Naive B cell (primary cell): ENCODE measurements around the gene PDIA6. TPM values are rescaled to one million over a fixed set of nuclear protein-coding genes. Genes with fewer than 3 reads are reported as not detected.

Source experiments
- ATAC-seq, 2 donors: fragments of 150-1000 bp; cut with Tn5 transposase; 2 replicates each; pipeline ENCODE4 v1.10.0; 2021; ENCODE audit warnings: low read depth in 2 of 2, mild to moderate bottlenecking in 2 of 2, moderate library complexity in 2 of 2
- DNase-seq: peaks from one replicate; pipeline ENCODE4 v3.0.0; 2022
- H3K27ac Mint-ChIP-seq, 6 donors: one replicate each; pipeline ENCODE4 v1.8.0; 2020 to 2022; ENCODE audit warnings: mild to moderate bottlenecking in 6 of 6, mixed read lengths in 6 of 6, moderate library complexity in 5 of 6, inconsistent platforms in 2 of 6
- H3K27me3 Mint-ChIP-seq, 3 donors: one replicate each; pipeline ENCODE4 v1.8.0; 2021 to 2022; ENCODE audit warnings: mixed read lengths in 3 of 3, mild to moderate bottlenecking in 1 of 3
- H3K36me3 Mint-ChIP-seq, 2 donors: one replicate each; pipeline ENCODE4 v1.8.0; 2020 to 2022; ENCODE audit warnings: mixed read lengths in 2 of 2, inconsistent platforms in 1 of 2, mild to moderate bottlenecking in 1 of 2
- H3K4me1 Mint-ChIP-seq, 3 donors: one replicate each; pipeline ENCODE4 v1.8.0; 2020 to 2022; ENCODE audit warnings: mixed read lengths in 3 of 3, inconsistent platforms in 1 of 3, mild to moderate bottlenecking in 1 of 3, moderate library complexity in 1 of 3
- H3K4me3 Mint-ChIP-seq, 8 donors: one replicate each; pipeline ENCODE4 v1.8.0; 2020 to 2022; ENCODE audit warnings: mild to moderate bottlenecking in 8 of 8, mixed read lengths in 8 of 8, moderate library complexity in 8 of 8, inconsistent platforms in 2 of 8
- H3K9me3 Mint-ChIP-seq, 7 donors: one replicate each; pipeline ENCODE4 v1.8.0; 2020 to 2022; ENCODE audit warnings: mixed read lengths in 7 of 7, mild to moderate bottlenecking in 5 of 7, inconsistent platforms in 2 of 7, moderate library complexity in 1 of 7
- polyA plus RNA-seq, 6 donors: library from polyadenylated mRNA; unstranded; fragments of 300-500 nt; fragmentation: Illumina TruSeq; gene quantifications; one replicate each; pipeline ENCODE4 v1.2.3, GENCODE V29; 2021; ENCODE audit warnings: low read depth in 6 of 6

PDIA6 gene
- polyA plus RNA-seq, 6 donors from 2014 or later, result 117 to 178 (median 138) TPM

DNA sequence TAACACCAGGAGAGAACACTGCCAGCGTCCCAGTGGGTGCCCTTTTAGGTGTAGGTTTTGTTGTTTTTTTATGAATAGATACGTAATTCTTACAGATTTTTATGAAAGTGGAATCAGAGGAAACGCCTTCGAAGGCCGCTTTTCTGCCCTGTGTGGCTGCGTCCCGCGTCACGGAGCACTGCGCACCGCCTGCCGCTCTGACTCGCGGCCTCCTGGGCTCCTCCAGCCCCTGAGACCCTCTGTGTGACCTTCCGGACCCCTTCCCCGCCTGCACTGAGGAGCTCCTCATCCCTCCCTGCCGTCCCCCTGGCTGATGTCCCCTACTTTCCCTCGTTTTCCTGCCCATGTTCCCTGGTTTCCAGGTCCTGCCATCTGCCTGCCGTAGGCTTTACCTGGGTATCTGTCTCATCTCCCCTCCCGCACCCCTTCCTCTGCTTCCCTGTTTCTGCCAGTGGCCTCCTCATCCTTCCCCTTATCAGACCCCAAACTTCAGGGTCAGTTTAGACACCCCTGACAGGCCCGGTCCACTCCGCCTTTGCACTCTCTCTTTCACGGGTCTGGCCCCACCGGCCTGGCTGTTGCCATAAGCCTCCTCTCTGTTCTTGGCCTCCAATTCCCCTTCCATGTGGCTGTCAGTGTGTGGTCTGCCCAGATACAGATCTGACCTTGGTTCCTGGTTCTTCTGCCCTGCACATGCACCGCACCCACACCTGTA lies 32.7 kb downstream of the PDIA6 start:
- DNase-seq (no peak), ATAC-seq (no peak)
- H3K4me3 Mint-ChIP-seq, result peak overlapping the region in 1 of 8 donors; percentile 5
- H3K27me3 Mint-ChIP-seq, result no peaks in the 10 kb centered on the region
- peaks cover 9% of the 10 kb centered on the region in 2 donors for H3K36me3 Mint-ChIP-seq
- peaks cover 0 to 5% (median 0%) of the 10 kb centered on the region in 3 donors for H3K4me1 Mint-ChIP-seq
- H3K27ac Mint-ChIP-seq, result peak overlapping the region in 2 of 6 donors; percentile 21 to 46
- H3K9me3 Mint-ChIP-seq, result no peaks in the 10 kb centered on the region

DNA sequence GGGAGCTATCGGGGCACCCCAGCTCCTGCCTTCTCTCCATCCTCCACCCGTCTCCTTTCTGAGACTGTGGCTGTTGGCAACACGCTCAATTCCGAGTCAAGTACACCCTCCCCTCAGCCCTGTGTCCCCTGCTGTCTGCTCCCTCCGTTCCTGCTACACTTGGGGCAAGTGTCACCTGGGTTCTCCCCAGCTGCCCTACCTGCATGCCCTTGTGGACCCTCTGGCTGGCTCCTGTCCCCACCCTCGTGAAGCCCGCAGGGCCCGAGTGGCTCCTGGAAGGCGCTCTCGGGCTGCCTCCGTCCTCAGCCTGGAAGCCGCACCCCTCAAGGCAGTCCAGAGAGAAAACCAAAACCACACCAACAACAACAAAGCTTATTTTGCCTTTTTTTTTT lies 33.9 kb downstream of the PDIA6 start:
- Mint-ChIP-seq H3K4me3 (no peak overlapping the region), H3K27ac (peak overlapping the region in 2 of 6 donors; percentile 52 to 66), H3K4me1 (peaks cover 0 to 5% (median 0%) of the 10 kb centered on the region in 3 donors), H3K27me3 (no peaks in the 10 kb centered on the region), H3K9me3 (no peaks in the 10 kb centered on the region), H3K36me3 (peaks cover 4 to 9% of the 10 kb centered on the region in 2 donors)
- DNase-seq, result no peak
- ATAC-seq, result no peak

DNA sequence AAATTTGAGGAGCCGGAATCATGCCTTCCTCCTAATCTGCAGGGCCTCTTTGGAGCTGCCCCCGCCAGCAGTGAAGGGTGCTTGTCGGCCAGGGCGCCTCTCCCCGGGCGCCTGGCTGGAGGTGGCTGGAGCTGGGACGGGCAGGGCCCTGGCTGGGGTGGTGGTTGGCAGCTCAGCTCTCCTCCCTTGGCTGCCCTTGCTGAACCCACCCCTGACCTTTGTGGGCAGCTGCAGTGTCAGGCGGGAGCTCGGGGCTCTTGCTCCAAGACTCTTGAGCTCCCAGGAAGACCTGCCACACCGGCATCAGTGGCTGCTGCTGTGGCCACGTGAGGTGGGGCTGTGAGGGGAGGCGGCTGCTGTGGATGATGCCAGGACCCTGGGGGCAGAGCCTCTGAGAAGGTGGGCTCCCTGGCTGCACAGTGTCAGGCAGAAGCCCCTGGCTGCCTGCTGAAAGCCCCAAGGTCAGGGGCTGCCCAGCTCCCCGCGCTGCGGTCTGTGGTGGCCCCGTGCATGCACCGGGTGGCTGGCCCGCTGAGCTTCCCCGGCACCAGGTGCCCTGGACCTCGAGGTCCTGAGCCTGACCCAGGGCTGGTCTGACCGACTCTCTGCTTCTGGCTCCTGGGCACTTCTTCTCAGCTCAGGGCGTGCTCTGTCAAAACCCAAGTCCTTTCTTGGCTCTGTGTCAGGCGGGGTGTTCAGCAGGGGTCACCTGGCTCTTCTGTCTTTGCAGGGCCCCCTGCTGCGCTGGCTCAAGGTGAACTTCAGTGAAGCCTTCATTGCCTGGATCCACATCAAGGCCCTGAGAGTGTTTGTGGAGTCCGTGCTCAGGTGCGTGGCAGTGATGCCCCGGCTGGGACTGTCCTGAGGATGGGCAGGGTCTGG lies 34.5 kb downstream of the PDIA6 start:
- ATAC-seq (no peak), DNase-seq (no peak)
- Mint-ChIP-seq H3K27me3 (no peaks in the 10 kb centered on the region), H3K27ac (peak overlapping the region in 2 of 6 donors; percentile 52 to 66), H3K4me1 (peaks cover 0 to 5% (median 0%) of the 10 kb centered on the region in 3 donors), H3K9me3 (no peaks in the 10 kb centered on the region), H3K4me3 (no peak overlapping the region), H3K36me3 (peaks cover 0 to 9% of the 10 kb centered on the region in 2 donors)

DNA sequence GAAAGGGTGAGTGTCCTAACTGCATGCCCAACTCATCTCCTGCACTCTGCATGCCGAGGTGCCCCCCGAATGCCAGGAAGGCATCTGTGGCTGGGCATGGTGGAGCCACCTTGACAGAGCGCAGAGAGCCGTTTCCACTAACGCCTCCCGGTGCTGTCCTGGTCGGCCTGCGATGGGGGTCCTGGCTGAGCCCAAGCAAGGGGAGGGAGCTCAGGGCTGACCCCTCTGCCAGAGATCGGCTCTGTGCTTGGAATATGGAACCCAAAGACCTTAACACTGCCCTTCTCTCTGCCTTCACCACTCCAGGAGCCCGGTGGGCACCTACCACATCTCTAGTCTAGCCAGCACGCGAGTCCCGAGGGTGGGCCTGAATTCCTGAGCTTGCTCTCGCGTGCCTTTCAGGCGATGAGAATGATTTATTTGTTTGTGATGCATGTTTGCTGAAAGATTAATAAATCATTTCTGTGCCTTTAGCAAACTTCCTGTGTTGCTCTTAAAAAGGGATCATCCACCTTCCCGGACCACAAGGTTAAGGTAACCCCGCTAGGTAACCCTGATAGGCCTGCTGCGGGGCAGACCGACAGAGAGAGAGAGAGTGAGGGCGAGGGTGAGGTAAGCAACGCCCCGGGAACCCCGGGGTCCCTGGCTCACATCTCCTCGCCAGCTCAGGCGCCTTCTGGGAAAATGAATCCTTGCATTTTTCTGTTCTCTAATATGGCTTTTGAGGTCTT lies 35.3 kb downstream of the PDIA6 start:
- Mint-ChIP-seq H3K9me3 (no peaks in the 10 kb centered on the region), H3K27ac (peak overlapping the region in 3 of 6 donors; percentile 19 to 93 (median 60)), H3K36me3 (peaks cover 0 to 9% of the 10 kb centered on the region in 2 donors), H3K4me3 (no peak overlapping the region), H3K4me1 (peaks cover 0 to 8% (median 0%) of the 10 kb centered on the region in 3 donors), H3K27me3 (no peaks in the 10 kb centered on the region)
- DNase-seq (no peak), ATAC-seq (no peak)

DNA sequence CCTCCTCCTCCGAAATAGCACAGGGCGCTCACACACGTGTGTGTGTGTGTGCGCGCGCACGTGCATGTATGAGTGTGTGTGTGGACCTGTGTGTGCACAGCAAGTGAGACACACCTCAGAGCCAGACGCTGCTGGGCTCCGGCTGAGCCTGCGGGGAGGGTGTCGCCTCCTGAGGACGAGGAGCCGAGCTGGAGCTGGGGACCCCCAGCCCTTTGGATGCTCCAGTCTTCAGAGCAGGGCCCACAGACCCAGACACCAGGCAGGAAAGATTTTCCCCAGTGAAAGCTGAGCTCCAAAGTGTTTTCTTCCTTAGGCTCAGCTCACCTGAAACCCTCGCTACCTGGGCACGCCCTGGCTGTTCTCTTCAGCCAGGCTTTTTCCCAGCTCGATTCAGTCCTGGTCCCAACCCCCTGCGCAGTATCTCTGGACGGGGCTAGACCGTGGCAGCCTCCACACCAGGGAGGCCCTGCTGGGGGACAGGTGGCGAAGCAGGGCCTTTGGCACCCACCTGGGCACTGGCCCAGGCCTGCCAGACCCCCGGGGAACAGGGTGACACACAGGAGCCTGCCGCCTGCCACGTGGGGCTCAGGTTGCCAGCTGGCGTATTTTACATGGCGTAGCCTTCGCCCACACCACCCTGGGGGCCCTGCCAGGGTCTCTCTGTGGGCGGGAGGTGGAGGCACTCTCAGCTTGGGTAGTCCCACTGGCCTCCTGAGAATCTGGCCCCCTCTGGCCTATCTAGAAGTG lies 36.2 kb downstream of the PDIA6 start:
- no peak overlapping the region for H3K27ac Mint-ChIP-seq
- H3K4me3 Mint-ChIP-seq, result no peak overlapping the region
- H3K9me3 Mint-ChIP-seq, result no peaks in the 10 kb centered on the region

DNA sequence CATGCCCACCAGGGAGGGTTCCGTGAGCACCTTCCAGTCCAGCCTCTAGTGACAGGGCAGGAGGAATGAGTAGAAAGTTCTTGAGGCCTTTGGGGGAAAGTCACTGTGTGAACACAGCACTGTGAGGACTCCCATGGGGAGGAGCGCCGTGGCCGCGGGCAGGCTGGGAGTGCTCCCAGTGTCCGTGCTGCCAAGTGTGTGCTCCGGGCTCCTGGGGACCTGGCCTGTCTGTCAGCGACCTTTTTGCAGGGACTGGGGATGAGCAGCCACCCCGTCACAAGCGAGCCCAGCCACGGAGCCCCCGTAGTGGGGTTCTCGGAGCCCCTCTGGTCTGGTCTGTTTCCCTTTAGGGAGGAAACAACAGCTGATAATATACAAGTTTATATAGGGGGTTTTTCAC lies 36.8 kb downstream of the PDIA6 start:
- H3K27me3 Mint-ChIP-seq, result no peaks in the 10 kb centered on the region
- H3K4me3 Mint-ChIP-seq, result no peak overlapping the region
- peaks cover 0 to 8% (median 0%) of the 10 kb centered on the region in 3 donors for H3K4me1 Mint-ChIP-seq
- no peak for DNase-seq
- no peaks in the 10 kb centered on the region for H3K9me3 Mint-ChIP-seq
- no peak for ATAC-seq
- H3K36me3 Mint-ChIP-seq, result peaks cover 0 to 9% of the 10 kb centered on the region in 2 donors
- no peak overlapping the region for H3K27ac Mint-ChIP-seq

More for the DNA sequence above, 36.2 kb downstream of the PDIA6 start:
- no peak for DNase-seq
- H3K4me1 Mint-ChIP-seq, result peaks cover 0 to 8% (median 0%) of the 10 kb centered on the region in 3 donors
- ATAC-seq, result no peak
- H3K27me3 Mint-ChIP-seq, result no peaks in the 10 kb centered on the region
- peaks cover 0 to 9% of the 10 kb centered on the region in 2 donors for H3K36me3 Mint-ChIP-seq

DNA sequence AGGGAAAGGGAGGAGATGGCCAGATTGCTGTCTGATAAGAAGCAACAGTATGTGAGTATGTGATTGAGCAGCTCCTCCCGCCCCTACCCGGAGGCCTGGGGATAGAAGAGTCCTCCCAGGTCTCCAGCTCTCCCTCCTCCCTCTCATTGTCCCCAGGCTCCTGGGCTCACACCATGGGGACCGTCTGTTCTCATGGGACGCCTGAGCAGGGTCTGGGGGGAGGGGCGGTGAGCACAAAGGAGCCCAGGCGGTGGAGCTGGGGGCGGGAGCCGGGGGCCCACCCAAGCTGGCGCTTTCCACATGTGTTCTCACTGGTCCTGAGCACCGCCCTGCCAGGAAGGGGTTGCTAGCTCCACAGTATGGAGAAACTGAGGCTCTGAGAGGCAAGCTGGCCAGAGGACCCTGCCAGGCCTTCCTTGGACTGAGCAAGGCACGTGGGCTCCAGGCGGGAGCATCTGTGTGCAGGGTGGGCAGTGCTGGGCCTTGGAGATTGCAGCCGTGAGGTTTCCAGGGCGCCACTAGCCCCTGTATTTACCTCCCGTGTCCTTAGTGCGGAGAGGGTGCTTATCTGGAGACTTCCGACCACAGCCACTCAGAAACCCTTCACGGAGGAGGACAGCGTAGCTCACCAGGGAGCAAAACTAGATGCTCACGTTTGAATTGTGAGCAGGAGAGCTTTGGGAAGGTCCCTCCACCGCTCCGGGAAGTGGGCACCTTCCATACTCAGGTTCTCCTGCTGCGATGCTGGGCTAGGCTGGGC lies 37.4 kb downstream of the PDIA6 start:
- no peaks in the 10 kb centered on the region for H3K27me3 Mint-ChIP-seq
- H3K4me3 Mint-ChIP-seq, result no peak overlapping the region
- H3K4me1 Mint-ChIP-seq, result peaks cover 0 to 6% (median 0%) of the 10 kb centered on the region in 3 donors
- H3K9me3 Mint-ChIP-seq, result no peaks in the 10 kb centered on the region
- H3K27ac Mint-ChIP-seq, result peak overlapping the region in 1 of 6 donors; percentile 78
- ATAC-seq (no peak), DNase-seq (no peak)
- H3K36me3 Mint-ChIP-seq, result peaks cover 0 to 5% of the 10 kb centered on the region in 2 donors

DNA sequence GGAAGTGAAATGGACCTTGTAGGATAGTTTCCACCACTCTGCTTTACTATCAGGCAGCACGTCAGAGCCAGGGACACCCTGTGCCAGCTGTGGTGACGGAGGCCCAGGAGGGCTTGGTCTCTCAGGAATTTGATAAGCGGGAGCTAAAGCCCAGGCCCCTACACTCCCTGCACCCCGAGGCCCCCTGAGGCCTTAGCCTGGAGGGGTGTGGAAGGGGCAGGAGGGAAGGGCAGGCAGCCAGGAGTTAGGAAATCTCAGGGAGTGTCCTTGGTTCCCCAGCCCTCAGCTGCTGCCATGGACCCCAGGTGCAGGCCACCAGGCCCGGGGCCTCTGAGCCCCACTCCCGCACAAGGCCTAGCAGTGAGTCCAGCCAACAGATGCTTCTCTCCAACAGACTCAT lies 38.2 kb downstream of the PDIA6 start:
- H3K4me1 Mint-ChIP-seq, result peaks cover 0 to 3% (median 0%) of the 10 kb centered on the region in 3 donors
- no peaks in the 10 kb centered on the region for H3K9me3 Mint-ChIP-seq
- no peak overlapping the region for H3K4me3 Mint-ChIP-seq
- DNase-seq, result no peak
- H3K27ac Mint-ChIP-seq, result peak overlapping the region in 3 of 6 donors; percentile 28 to 78 (median 78)
- H3K27me3 Mint-ChIP-seq, result no peaks in the 10 kb centered on the region
- H3K36me3 Mint-ChIP-seq, result no peaks in the 10 kb centered on the region
- no peak for ATAC-seq

DNA sequence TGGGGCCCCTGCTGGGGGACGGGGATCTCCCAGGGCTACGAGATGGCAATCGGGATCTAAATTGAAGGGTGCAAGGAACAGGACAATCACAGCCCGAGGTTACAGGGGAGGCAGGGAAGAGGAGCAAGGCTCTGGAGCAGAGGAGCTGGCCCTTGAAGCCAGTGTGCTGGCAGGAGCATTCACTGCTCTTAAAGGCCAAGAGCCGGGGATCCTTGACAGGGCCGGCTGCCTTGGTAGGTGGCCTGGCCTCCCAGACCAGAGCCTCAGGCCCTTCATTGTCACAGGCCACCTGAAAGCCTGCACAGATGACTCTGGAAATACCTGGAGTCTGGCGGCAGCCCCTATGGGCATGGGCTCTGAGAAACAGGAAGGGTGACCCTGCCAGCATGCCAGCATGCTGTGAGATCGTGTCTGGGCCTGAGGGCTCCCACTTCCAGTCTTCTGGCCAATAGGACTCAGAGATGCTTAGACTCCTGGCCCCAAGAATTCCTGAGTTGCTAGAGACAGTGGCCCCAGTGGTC lies 38.7 kb downstream of the PDIA6 start:
- Mint-ChIP-seq H3K9me3 (no peaks in the 10 kb centered on the region), H3K27ac (peak overlapping the region in 1 of 6 donors; percentile 22), H3K36me3 (no peaks in the 10 kb centered on the region), H3K4me3 (no peak overlapping the region), H3K27me3 (no peaks in the 10 kb centered on the region), H3K4me1 (peaks cover 0 to 3% (median 0%) of the 10 kb centered on the region in 3 donors)
- DNase-seq (no peak), ATAC-seq (no peak)

DNA sequence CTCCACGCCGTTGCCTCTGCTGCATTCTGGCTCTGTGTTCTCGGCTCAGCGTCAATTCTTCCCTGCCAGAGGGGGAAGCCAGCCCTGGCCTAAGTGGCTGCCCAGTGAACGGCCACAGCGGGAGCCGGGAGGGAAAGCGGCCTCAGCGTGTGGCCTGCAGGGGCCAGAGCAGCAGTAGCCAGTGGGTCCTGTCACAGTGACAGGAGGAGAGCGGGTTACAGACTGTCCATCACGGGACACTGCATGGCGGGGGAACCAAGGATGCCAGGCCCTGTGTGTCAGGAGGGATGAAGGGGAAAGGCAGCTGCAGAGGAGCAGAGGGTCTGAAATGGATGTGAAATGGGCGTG lies 39.7 kb downstream of the PDIA6 start:
- no peaks in the 10 kb centered on the region for H3K36me3 Mint-ChIP-seq
- H3K9me3 Mint-ChIP-seq, result no peaks in the 10 kb centered on the region
- H3K27ac Mint-ChIP-seq, result peak overlapping the region in 1 of 6 donors; percentile 10
- DNase-seq (no peak), ATAC-seq (no peak)
- H3K27me3 Mint-ChIP-seq, result no peaks in the 10 kb centered on the region
- H3K4me1 Mint-ChIP-seq, result peaks cover 0 to 3% (median 0%) of the 10 kb centered on the region in 3 donors
- H3K4me3 Mint-ChIP-seq, result no peak overlapping the region

DNA sequence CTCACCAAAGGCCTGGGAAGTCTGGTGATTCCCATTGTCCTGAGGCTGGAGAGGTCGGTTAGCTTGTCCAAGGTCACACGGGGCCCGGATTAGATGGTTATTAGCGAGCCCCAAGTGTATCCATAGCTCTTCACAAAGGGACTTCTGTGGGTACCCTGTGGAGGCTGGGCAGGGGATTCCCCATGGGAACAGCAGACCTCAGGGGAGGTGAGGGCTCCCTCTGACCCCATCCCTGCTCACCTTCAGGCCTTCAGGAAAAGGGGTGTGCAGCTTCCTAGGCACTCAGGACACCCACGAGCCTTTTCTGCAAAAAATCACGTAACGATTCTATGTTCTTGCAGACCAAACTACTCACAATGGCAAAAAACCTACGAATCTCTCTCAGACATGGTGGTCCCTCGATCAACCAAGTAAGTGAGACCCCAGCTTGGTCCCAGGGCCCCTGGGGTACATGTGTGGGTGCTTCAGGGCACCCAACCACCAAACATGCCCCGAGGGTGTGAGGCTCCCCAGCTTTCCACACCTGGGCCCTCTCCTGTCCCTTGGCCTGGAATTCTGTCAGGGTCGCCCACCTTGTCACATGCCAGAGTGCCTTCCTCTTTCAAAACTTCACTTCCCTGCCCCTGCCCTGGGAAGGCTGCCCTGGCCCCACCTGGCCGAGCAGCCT lies 40.3 kb downstream of the PDIA6 start:
- no peak for DNase-seq
- H3K27ac Mint-ChIP-seq, result peak overlapping the region in 1 of 6 donors; percentile 41
- H3K9me3 Mint-ChIP-seq, result no peaks in the 10 kb centered on the region
- no peak for ATAC-seq
- H3K4me1 Mint-ChIP-seq, result peaks cover 0 to 3% (median 0%) of the 10 kb centered on the region in 3 donors
- no peaks in the 10 kb centered on the region for H3K36me3 Mint-ChIP-seq
- no peaks in the 10 kb centered on the region for H3K27me3 Mint-ChIP-seq
- no peak overlapping the region for H3K4me3 Mint-ChIP-seq

DNA sequence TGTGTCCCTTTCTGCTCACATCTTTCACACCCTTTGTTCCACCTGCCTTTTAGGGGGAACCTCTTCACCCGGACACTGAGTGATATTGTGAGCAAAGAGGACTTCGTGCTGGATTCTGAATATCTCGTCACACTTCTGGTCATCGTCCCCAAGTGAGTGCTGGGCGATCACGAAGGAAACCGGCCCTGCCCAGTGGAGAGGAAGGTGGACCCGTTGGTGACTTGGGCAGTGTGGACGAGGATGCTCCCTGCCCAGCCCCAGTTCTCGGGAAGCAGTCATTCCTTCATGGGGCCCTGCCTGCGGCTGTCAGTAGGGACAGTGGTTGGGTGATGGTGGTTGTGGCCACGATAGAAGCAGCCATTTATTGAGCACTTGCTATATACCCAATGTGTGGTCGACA lies 40.8 kb downstream of the PDIA6 start:
- H3K27me3 Mint-ChIP-seq, result no peaks in the 10 kb centered on the region
- DNase-seq (no peak), ATAC-seq (no peak)
- no peak overlapping the region for H3K4me3 Mint-ChIP-seq
- peak overlapping the region in 2 of 6 donors; percentile 41 to 54 for H3K27ac Mint-ChIP-seq
- H3K9me3 Mint-ChIP-seq, result no peaks in the 10 kb centered on the region
- no peaks in the 10 kb centered on the region for H3K36me3 Mint-ChIP-seq
- peaks cover 0 to 3% (median 0%) of the 10 kb centered on the region in 3 donors for H3K4me1 Mint-ChIP-seq
